ENCODE results near the gene PHETA2.
"Not testable (repeated sequence)": the region's sequence is repeated elsewhere in the genome, so short reads cannot be mapped to it uniquely, and the experiment has no call there.

The PHETA2 gene

DNA sequence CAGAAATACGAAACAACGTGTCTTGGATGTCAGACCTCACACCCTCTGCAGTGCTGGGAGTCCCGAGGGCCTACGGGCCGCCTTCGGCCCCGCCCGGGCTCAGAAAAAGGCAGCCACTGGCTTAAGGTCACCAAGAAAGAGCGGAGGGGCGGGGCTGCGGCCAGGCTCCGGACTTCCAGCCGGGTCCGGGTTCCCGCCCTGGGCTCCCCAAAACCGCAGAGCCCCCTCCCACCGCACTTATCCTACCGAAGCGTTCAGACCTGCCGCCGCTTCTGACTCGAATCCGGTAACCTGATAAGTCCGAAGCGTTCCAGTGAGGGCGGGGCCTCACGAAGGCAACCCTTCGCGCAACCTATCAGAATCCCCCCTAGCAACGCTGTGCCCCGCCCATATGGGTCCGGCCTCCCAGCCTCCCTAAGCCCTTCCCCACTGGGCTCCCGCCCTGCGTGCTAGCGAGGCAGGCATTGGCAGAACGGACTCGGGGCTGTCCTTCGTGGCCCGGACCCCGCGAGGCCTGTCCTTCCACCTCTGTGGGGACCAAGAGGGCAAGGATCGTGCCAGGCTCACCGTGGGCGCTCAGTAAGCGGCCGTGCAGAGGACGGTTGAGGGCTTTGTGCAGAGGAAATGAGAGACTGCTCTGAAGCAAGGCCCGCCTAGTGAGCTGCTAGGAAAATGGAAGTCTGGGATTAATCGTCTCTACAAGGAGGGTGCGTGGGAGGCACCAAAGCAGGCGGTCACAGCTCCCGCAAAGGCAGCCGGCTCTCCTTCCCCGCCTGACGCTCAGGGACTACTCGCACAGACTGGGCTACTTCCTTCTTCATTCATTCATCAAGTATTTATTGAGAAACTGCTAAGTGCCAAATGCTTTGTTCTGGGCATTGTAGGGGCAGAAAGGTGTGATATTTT lies 3.3 kb upstream of the PHETA2 start, which contains the start of gene NAGA:
TSS of gene NAGA (minus strand) at position 296 of the 906 bp plus-strand sequence. CDS start 515 bp downstream, outside the sequence.
- peak; percentile 92 for DNase-seq

DNA sequence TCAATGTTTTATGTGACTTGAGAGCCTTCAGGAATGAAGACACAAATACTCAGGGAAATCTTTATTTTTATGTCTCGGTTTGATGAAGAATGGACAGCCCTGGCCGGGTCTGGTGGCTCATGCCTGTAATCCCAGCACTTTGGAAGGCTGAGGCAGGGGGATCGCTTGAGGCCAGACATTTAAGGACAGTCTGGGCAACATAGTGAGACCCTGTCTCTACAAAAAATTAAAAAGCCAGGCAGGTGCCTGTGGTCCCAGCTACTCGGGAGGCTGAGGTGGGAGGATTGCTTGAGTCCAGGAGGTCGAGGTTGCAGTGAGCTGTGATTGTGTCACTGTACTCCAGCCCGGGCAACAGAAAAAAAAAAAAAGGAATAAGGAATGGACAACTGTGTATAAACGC lies 2.5 kb upstream of the PHETA2 start:
- not testable (repeated sequence) for DNase-seq

DNA sequence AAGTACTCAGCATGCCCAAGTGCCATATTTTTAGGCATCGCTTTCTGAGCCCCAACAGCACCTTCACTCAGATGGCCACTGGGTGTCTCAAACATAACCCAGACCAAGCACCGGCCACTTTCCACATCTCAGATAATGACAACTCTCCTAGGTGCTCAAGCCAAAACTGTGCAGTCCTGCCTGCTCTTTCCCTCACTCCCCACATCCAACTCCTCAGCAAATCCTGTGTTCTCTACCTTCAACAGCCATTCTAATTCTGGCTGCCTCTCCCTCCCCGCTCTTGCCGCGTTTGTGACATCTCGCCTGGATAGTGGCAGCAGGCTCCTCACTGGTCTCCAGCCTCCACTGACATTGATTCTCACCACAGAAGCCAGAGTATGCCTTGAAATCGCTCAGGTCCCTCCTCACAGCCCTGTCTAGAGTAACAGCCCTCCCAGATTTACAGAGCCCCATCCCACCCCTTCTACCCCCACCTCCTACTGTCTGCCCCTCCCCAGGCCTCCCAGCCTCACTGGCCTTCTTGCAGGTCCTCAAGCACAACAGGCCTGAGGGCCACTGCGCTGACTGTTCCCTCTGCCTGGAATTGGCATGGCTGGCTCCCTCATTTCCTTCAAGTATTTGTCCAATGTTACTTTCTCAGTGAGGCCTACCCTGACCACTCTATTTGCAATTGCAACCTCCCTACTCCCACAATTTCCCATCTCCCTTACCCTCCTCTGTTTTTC lies 1.3 kb upstream of the PHETA2 start:
- DNase-seq: no peak

DNA sequence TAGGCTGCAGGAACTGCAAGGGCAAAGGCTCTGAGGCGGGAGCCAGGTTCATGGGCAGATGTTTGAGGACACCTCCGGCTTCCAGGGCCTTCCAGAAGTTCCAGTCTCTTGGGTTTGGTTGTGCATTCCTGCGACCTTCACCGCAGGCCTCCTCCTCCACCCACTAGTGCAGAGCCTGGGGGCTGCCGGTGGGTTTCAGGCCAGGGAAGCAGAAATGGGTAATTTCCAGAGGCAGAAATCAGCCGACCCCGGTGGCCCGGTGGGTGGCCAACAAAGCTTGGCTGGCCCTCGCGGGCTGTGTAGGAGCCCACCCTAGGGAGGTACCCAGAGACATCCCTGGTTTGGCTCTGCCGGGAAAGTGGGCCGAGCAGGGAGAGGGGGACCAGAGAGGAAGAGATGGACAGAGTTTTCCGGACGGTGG lies 417 bp upstream of the PHETA2 start:
- no peak for DNase-seq

DNA sequence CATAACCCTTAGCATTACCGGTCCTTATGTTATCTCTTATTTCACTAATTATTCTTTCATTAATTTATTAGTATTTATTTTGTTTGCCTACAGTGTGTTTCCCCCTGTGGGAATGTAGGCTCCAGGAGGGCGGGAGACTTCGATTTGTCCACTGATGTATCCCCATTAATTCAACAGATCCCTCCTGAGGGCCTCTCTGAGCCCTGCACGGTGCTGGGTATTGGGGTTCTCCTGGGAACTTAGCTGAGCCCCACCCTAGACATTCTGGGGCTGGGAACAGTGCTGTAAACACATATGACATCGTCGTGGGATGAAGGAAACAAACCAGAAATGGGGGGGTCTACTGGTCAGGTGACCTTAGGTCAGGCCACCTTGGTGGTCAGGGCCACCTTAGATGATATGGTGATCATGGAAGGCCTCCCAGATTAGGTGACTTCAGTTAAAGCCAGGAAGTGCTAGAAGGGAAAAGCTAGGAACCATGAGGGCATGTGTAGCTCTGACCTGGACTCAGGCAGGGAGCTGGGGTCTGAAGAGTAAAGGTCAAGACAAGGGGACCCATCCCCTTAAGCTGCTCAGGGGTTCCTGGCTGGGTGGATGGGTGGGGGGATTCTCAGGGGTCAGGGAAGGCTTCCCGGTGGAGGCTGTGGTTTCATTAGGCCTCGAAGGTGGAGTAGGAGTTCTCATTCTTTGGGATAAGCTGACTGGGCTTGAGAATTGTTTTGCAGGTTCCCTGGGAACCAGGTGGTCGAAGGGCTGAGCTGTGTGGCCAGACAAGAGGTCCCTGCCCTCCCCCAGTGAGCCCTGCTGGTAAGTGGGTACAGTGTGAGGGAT lies 1.0 kb downstream of the PHETA2 start:
- no peak for DNase-seq

DNA sequence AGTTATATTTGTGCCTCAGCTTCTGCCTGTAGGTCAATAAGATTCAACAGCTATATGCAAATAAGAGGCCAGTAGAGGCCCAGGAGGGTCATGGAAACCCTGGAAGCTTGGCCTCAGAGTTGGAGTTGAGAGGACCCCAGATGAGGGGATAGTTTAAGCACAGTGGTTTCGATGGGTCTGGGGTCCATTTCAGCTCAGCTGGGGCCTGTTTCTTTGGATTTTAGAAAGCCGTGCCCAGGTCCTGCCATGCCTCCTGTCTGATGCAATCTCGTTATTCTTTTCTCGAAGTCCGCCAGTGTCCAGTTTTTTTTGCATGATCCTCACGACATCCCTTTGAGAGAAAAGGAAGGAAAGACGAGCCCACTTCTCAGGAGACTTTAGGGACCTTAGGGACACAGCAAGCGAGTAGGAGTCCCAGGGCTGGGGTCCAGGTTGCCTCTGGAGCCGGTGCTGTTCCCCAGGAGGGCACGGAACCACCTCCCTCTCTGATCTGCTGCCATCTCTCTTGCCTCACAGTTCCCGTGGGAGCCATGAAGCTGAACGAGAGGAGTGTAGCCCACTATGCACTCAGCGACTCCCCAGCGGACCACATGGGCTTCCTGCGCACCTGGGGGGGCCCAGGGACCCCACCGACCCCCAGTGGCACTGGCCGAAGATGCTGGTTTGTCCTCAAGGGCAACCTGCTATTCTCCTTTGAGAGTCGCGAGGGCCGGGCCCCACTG lies 2.9 kb downstream of the PHETA2 start:
- no peak for DNase-seq

DNA sequence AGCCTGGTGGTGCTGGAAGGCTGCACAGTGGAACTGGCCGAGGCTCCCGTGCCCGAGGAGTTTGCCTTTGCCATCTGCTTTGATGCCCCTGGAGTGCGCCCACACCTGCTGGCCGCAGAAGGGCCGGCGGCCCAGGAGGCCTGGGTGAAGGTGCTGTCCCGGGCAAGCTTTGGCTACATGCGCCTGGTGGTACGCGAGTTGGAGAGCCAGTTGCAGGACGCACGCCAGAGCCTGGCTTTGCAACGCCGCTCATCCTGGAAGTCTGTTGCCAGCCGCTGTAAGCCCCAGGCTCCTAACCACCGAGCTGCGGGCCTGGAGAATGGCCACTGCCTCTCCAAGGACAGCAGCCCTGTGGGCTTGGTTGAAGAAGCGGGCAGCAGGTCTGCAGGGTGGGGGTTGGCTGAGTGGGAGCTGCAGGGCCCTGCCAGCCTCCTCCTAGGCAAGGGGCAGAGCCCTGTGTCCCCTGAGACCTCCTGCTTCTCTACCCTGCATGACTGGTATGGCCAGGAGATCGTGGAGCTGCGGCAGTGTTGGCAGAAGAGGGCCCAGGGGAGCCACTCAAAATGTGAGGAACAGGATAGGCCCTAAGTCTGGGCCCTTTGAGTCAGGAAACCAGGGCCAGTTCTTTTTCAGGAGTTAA lies 3.6 kb downstream of the PHETA2 start:
- no peak for DNase-seq

DNA sequence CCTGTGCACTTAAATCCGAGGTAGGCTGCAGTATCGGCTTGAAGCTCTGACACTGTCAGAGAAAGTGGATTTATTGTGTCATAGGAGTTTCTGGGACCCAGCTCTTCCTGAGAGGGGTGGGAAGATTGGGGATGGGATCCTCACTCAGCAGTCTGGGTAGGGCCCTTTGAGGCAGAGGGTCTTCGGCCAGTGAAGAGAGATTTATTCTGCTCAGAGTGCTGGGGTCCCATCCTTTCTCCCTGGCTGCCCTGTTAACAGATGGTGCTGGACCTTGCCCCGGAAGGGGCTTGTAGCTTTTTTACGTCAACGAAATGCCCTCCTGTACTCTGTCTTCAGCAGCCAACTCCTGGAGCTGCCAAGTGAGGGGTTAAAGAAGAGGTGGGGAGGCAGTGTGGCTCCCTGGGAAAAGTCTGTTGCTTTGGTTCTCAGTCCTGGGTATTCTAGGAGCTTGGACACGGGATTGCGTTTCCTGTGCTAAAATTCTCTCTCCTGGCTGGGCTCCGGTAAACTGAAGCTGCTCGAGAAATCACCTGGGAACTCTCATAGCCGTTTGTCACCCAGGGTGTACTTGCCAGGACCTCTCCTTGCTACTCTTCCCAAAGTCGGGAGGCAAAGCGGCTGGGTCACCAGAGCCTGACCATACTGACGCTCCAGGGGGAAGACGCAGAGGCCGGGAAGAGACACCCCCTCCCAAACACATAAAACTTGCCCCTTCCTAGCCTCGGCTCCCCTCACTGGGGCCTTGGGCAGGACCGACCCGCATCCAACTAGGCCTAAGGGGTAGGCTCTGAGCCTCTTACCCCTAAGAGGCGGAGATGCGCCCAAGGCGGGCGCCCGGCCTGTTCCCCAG lies 4.6 kb downstream of the PHETA2 start:
- DNase-seq: no peak

DNA sequence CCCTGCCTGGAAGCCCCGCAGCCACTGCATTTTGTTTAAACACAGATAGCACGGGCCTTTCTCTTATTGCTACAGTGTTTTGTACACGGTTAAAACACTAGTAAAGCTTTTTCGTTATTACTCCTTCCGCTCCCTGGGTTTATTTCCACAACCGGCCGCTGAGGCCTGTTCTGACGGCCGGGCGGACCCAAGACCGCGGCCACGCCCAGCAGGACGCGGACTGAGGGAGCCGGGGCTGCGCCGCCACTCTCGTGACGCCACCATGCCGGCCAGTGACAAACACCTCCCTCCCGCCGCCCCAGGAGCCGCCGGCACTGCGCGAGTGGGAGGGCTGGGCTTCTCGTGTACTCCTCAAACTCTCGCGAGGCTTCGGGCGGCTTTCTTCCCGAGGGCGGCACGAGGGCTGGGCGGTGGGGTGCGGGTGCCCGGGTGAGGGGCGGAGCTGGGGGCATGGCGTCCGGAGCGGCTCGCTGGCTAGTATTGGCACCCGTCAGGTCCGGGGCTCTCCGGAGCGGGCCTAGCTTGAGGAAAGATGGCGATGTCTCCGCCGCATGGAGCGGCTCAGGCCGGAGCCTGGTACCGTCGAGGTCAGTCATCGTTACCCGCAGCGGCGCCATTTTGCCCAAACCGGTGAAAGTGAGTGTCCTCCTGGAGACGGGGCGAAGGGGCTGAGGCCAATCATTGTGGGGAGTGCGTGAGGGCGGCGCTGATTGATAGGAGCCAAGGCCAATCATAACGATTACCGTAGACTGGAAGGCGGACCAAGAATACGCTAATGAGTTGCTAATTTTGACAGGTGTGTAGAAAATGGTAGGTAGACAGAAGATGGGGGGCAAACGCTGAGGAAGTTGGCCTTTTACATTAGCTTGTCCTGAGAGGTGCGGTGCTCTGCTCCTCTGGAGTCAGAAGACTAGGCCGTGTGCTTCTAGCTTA lies 5.5 kb downstream of the PHETA2 start, which contains the start of gene SMDT1:
TSS of gene SMDT1 (plus strand) at position 382 of the 933 bp plus-strand sequence. CDS start at position 451, 69 bp downstream.
- DNase-seq: peak; percentile 83

DNA sequence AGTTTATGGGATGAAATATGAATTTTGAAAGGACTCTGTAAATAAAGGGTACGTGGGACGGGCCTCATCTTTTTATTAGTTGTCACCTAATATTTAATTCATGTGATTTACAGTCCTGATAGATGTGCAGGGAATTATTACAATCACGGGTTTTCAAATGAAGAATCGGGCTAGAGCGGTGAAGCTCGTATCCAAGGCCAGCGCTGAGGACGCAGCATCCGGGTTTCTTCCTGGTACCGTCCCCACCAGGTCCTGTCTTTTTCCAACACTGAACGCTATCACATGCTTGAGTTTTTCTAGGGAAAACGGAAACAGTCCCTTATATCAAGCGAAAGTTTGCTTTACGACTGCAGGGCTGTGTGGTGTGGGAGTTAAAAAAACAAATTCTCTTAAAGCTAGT lies 6.2 kb downstream of the PHETA2 start:
- DNase-seq: no peak

DNA sequence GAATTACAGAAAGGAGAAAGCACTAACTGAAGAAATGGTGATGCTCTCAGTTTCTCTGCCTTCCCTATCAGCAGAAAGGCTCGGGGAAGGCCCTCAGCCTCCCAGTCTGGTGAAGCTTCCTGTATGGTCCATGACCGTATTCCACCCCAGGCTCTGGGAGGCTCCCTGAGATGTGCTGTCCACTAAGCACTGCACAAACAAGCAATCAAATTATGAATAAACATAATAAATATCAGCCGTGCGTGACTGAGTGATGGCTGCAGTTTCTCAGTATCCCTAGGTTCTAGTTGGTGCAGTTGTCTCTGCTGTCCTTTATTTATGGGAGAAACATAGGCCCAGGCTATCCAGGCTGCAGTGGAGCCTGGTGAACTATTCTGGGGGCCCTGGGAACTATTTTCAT lies 9.1 kb downstream of the PHETA2 start:
- no peak for DNase-seq

DNA sequence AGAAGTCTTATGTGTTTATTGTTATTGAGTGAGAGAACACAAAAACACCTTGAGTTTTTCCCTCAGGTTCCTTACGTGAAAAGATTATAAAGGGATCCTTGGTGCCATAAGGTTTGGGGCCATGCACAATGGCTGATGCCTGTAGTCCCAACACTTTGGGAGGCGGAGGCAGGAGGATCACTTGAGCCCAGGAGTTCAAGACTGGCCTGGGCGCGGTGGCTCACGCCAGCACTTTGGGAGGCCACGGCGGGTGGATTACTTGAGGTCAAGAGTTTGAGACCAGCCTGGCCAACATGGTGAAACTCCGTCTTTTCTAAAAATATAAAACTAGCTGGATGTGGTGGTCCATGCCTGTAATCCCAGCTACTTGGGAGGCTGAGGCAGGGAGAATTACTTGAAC lies 10.8 kb downstream of the PHETA2 start:
- no peak for DNase-seq

DNA sequence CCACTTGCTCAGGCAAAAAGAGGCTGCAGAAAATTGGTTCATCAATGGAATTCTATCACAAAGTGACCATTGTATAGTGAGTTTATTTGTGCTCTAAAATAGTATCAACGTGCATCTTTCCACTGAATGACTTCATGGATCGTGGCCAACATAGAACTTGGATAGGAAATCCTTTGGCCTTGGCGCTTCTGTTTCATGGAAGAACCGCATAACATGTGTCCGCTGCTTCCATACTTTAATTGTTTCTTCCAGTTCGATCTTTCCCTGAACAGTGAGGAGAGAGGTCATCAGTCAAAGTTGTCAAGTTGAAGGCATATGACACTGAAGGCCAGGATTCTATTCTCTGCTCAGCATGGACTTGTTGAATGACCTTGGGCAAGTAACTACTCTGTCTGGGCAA lies 12.0 kb downstream of the PHETA2 start:
- no peak for DNase-seq

DNA sequence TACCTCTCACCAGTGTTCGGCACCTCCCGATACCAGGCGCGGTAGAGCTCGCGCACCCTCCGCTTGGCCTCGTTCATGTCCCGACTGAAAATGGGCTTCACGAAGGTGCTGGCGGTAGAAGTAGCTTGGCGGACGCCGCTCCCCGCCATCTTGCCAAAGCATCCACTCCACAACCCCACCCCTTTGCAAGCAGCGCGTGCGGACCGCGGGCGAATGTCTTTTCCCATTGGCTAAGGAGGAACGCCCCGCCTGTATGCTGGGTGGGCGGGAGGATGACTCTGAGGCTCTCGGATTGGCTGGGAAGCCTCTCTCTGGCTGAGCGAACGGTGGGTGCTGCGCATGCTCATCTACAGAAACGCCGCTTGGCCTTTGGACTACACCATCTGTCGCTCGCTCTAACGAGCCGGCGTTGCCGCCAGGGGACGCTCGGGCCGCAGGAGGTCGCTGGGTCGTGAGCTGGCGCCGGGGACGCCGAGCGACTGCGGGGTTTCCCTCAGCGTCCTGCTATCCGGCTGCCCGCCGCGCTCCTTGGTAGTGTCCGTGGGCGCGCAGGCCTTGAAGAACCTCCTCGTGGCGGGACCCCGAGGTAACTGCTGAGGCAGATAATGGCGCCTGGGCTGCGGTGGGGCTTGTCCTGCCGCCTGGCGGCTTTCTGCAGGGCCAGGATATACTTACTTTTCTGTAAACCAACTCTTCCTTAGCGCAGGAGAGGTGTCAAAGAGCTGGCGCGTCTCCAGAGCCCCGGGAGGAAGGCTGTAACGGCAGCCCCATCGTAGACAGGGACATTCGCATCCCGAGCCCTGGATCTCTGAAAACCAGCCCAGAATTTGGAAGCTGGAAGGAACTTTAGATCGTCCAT lies 16.8 kb downstream of the PHETA2 start, which contains the start of gene NDUFA6:
TSS of gene NDUFA6 (minus strand) at position 177 of the 859 bp plus-strand sequence. CDS start at position 149, 28 bp downstream.
- peak; percentile 94 for DNase-seq

DNA sequence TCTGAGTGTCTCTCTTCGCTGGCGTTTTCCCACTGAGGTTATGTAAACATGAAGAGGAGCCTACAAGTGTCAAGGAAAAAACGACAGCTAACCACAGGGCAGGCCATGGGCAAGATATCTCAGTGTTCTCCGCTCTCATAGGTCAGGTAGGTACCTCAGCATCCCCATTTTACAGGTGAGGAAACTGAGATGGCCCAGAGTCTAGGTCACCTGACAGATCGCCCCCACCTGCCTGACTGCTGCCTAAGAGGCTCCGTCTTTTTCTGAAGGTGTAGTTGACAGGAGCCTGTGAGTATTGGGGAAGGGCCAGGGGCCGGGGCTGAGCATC lies 17.4 kb downstream of the PHETA2 start:
- DNase-seq: no peak

DNA sequence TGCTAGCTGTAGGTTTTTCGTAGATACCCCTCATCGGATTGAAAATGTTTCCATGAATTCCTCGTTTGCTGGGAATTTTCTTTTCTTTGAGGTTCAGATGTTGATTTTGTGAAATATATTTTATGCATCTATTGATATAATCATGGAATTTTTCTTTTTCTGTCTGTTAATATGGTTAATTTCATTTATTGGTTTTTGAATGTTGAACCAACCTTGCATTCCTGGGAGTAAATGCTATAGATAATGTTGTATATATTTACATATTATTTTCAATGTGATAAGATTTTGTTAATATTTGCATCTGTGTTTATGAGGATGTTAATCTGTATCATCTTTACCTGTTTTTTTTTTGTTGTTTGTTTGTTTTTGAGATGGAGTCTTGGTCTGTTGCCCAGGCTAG lies 27.2 kb downstream of the PHETA2 start:
- DNase-seq: no peak

DNA sequence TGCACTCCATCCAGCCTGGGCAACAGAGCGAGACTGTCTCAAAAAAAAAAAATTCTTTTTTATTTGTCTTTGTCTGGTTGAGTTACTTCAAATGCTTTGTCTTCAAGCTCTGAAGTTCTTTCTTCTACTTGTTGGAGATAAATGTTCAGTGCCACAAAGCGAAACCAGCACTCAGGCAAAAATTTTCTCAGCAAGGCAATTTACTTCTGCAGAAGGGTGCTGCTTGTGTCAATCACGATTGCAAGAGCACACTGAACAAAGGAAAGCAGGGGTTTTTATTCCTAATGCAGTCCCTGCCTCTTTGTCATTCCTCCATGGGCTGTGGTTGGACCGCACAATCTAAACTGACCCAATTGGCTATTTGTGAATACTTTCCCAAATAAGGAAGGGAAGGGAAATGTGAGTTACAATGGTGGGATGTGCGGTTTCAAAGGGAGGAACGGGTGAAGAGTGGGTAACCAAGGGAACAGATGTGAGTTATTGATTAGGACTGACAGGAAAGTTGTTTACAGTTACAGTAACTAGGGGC lies 30.3 kb downstream of the PHETA2 start:
- not testable (repeated sequence) for DNase-seq

DNA sequence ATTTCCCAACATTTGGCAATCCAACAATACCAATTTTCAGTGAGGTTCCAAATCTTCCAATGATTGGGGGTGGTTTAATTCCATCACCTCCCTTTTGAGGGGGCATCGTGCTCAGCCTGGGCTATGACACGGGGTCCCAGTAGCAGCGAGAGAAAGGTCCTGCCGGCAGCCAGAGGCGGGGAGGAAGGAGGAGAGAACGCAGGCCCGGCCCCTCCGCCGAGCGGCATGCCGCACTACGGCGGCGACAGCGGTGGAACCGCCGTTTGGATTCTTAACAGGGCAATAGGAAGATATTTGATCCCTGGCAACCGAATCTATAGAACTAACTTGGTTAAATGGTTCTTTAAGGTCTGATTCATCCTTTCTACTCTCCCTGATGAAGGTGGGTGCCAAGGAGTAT lies 34.8 kb downstream of the PHETA2 start:
- no peak for DNase-seq

All from NCI-H1436 treated with DMSO at 0.1 percent for 48 hours (cell line).